ENCODE results near the gene GNAS-AS1. TPM values are rescaled to one million over a fixed set of nuclear protein-coding genes. Genes with fewer than 3 reads are reported as not detected.

GNAS-AS1 gene
- total RNA-seq, 1 donor from 2014 or later: 4.9 TPM

GRCh38 chr20:58784321-58785074 is 66.2 kb downstream of the GNAS-AS1 start:
- no peaks in the 10 kb centered on the region for H3K36me3 Mint-ChIP-seq (ENCODE audit: low read depth, unreplicated experiment)
- peaks cover 9% of the 10 kb centered on the region for H3K4me1 Mint-ChIP-seq (ENCODE audit: unreplicated experiment)
- TF ChIP-seq, protein P1, sequence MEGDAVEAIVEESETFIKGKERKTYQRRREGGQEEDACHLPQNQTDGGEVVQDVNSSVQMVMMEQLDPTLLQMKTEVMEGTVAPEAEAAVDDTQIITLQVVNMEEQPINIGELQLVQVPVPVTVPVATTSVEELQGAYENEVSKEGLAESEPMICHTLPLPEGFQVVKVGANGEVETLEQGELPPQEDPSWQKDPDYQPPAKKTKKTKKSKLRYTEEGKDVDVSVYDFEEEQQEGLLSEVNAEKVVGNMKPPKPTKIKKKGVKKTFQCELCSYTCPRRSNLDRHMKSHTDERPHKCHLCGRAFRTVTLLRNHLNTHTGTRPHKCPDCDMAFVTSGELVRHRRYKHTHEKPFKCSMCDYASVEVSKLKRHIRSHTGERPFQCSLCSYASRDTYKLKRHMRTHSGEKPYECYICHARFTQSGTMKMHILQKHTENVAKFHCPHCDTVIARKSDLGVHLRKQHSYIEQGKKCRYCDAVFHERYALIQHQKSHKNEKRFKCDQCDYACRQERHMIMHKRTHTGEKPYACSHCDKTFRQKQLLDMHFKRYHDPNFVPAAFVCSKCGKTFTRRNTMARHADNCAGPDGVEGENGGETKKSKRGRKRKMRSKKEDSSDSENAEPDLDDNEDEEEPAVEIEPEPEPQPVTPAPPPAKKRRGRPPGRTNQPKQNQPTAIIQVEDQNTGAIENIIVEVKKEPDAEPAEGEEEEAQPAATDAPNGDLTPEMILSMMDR (IDR thresholded peaks at IDR 0.05; ENCODE audit: unreplicated experiment): no peak
- no peaks in the 10 kb centered on the region for H3K27me3 Mint-ChIP-seq (ENCODE audit: unreplicated experiment)
- no peak overlapping the region for H3K27ac Mint-ChIP-seq (ENCODE audit: unreplicated experiment)
- H3K9me3 Mint-ChIP-seq (ENCODE audit: unreplicated experiment): no peaks in the 10 kb centered on the region
- DNase-seq (ENCODE audit: low spot score): no peak
- H3K4me3 Mint-ChIP-seq (ENCODE audit: unreplicated experiment): no peak overlapping the region

DNA sequence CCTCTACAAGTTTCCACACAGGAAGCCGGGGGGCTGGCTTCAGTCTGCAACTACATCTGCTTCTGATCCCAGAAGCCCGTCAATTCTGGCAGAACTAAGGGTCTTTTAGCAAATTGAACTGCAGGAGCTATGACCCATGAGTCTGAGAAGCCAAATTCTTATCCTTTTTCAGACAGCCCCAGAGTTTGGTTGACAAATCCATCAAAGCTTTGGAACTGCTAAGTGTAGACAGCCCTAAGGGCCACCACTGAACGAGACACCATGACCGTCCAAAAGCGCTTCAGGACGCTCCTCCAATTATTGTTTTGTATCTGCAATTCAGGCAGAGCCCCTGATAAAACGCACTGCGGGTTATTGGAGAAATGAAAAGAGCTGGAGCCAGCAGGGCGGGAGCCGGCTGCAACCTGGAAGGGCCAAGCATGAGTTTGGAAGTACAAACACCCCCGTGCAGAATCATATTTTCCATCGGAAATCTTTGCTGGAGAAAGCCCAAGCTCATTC is 67.1 kb downstream of the GNAS-AS1 start:
- Mint-ChIP-seq H3K4me3 (ENCODE audit: unreplicated experiment) (no peak overlapping the region), H3K27ac (ENCODE audit: unreplicated experiment) (no peak overlapping the region), H3K36me3 (ENCODE audit: low read depth, unreplicated experiment) (no peaks in the 10 kb centered on the region), H3K9me3 (ENCODE audit: unreplicated experiment) (no peaks in the 10 kb centered on the region), H3K4me1 (ENCODE audit: unreplicated experiment) (peaks cover 9% of the 10 kb centered on the region), H3K27me3 (ENCODE audit: unreplicated experiment) (no peaks in the 10 kb centered on the region)
- no peak for DNase-seq (ENCODE audit: low spot score)
- TF ChIP-seq, protein P1 (IDR thresholded peaks at IDR 0.05; ENCODE audit: unreplicated experiment): no peak

GRCh38 chr20:58781138-58781537 is 69.6 kb downstream of the GNAS-AS1 start:
- H3K9me3 Mint-ChIP-seq (ENCODE audit: unreplicated experiment): no peaks in the 10 kb centered on the region
- TF ChIP-seq, protein P1 (IDR thresholded peaks at IDR 0.05; ENCODE audit: unreplicated experiment): no peak
- no peak for DNase-seq (ENCODE audit: low spot score)
- no peak overlapping the region for H3K27ac Mint-ChIP-seq (ENCODE audit: unreplicated experiment)
- no peak overlapping the region for H3K4me3 Mint-ChIP-seq (ENCODE audit: unreplicated experiment)
- peaks cover 1% of the 10 kb centered on the region for H3K27me3 Mint-ChIP-seq (ENCODE audit: unreplicated experiment)
- no peaks in the 10 kb centered on the region for H3K36me3 Mint-ChIP-seq (ENCODE audit: low read depth, unreplicated experiment)
- H3K4me1 Mint-ChIP-seq (ENCODE audit: unreplicated experiment): peaks cover 11% of the 10 kb centered on the region

GRCh38 chr20:58778760-58779159 is 71.9 kb downstream of the GNAS-AS1 start:
- no peaks in the 10 kb centered on the region for H3K9me3 Mint-ChIP-seq (ENCODE audit: unreplicated experiment)
- no peak for DNase-seq (ENCODE audit: low spot score)
- peaks cover 5% of the 10 kb centered on the region for H3K4me1 Mint-ChIP-seq (ENCODE audit: unreplicated experiment)
- H3K27ac Mint-ChIP-seq (ENCODE audit: unreplicated experiment): no peak overlapping the region
- peaks cover 2% of the 10 kb centered on the region for H3K27me3 Mint-ChIP-seq (ENCODE audit: unreplicated experiment)
- TF ChIP-seq, protein P1 (IDR thresholded peaks at IDR 0.05; ENCODE audit: unreplicated experiment): no peak
- no peak overlapping the region for H3K4me3 Mint-ChIP-seq (ENCODE audit: unreplicated experiment)
- no peaks in the 10 kb centered on the region for H3K36me3 Mint-ChIP-seq (ENCODE audit: low read depth, unreplicated experiment)

DNA sequence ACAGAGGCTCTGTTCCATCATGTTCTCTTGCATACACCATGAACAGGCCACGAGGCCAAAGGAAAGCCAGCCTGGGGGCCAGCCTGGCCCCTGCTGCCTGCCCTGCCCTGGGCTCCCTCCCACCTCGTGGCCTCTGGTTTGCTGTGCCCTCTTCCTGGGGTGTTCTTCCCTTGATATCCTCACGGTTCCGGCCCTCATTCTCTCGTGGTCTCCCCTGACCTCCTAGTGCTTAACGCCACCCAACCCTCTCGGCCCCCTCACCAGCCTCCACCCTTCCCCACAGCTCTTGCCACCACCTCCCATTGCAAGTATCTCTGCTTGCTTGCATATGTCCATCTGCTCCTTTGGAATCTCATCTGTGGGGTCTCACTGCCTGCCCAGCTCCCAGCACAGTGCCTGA is 73.0 kb downstream of the GNAS-AS1 start:
- Mint-ChIP-seq H3K4me3 (ENCODE audit: unreplicated experiment) (no peak overlapping the region), H3K27ac (ENCODE audit: unreplicated experiment) (no peak overlapping the region), H3K36me3 (ENCODE audit: low read depth, unreplicated experiment) (no peaks in the 10 kb centered on the region), H3K9me3 (ENCODE audit: unreplicated experiment) (no peaks in the 10 kb centered on the region), H3K4me1 (ENCODE audit: unreplicated experiment) (peaks cover 2% of the 10 kb centered on the region), H3K27me3 (ENCODE audit: unreplicated experiment) (peaks cover 2% of the 10 kb centered on the region)
- no peak for DNase-seq (ENCODE audit: low spot score)
- TF ChIP-seq, protein P1 (IDR thresholded peaks at IDR 0.05; ENCODE audit: unreplicated experiment): no peak
